GM12878 (cell line): ENCODE data around the gene ARHGAP9. TPM values are rescaled to one million over a fixed set of nuclear protein-coding genes. Genes with fewer than 3 reads are reported as not detected.

Source experiments
- ATAC-seq: fragments of 200-7000 bp; cut with Tn5 transposase; 3 replicates; pipeline ENCODE4 v1.9.1; 2020; ENCODE audit warnings: mild to moderate bottlenecking, moderate library complexity
- BruUV-seq: library from RNA; stranded (reverse); fragments of 400-500 nt; replicated peaks from 2 replicates; lab custom pipeline; 2021; lab: Mats Ljungman, UMichigan
- CTCF ChIA-PET: fragments of 300-600 bp; sonication (Branson Sonifier 250); formaldehyde crosslinking; extraction: SDS; loops from one replicate; lab custom pipeline; 2021; ENCODE audit warnings: inconsistent platforms; lab: Yijun Ruan, JAX
- POLR2A ChIA-PET: fragments of 350-600 bp; formaldehyde crosslinking; extraction: SDS; loops from one replicate; lab custom pipeline; 2021; ENCODE audit warnings: inconsistent platforms; lab: Charles Lee
- RAD21 ChIA-PET: fragments of 300-600 bp; sonication (Branson Sonifier 250); formaldehyde crosslinking; loops from one replicate; lab custom pipeline; 2023; ENCODE audit warnings: antibody characterized with exemption; ENCODE audit not compliant: unreplicated experiment; lab: Charles Lee
- SMC1A ChIA-PET: fragments of 300-600 bp; sonication (Branson Sonifier 250); formaldehyde crosslinking; loops from one replicate; lab custom pipeline; 2023; ENCODE audit not compliant: unreplicated experiment, uncharacterized antibody; lab: Charles Lee
- DNase-seq: peaks from one replicate; pipeline ENCODE4 v3.0.0-alpha.2; 2011; ENCODE audit warnings: low read depth, low spot score
- FAIRE-seq: peaks from 3 replicates; lab custom pipeline; 2011; peaks lifted over from hg19 to GRCh38; lab: Jason Lieb, UNC
- H2AFZ ChIP-seq: 2 replicates; pipeline ENCODE4 v1.6.0; 2011; ENCODE audit warnings: low read depth, low read length, control low read depth; ENCODE audit not compliant: control insufficient read depth
- H3K27ac ChIP-seq: 2 replicates; pipeline ENCODE4 v1.5.1; 2011; ENCODE audit warnings: control low read depth; ENCODE audit not compliant: control insufficient read depth, insufficient read depth
- H3K27me3 ChIP-seq, 2 experiments: replicated peaks in 1 of 2; 2 replicates each; pipeline versions ENCODE4 v1.6.0 to v1.6.1; 2011; ENCODE audit warnings: low read length in 1 of 2; ENCODE audit not compliant: control insufficient read depth in 2 of 2, insufficient read depth in 2 of 2
- H3K36me3 ChIP-seq, 2 experiments: 2 replicates each; pipeline ENCODE4 v1.5.1; 2011; ENCODE audit warnings: low read length in 1 of 2; ENCODE audit not compliant: control insufficient read depth in 2 of 2, insufficient read depth in 2 of 2
- H3K4me1 ChIP-seq: 2 replicates; pipeline ENCODE4 v1.6.1; 2011; ENCODE audit warnings: mild to moderate bottlenecking, low read length, moderate library complexity, mixed read lengths; ENCODE audit not compliant: control insufficient read depth, insufficient read depth
- H3K4me2 ChIP-seq: 2 replicates; pipeline ENCODE4 v1.6.0; 2011; ENCODE audit warnings: control low read depth; ENCODE audit not compliant: control insufficient read depth, insufficient read depth
- H3K4me3 ChIP-seq: fragments of 200-600 bp; sonication (generic); 2 replicates; pipeline ENCODE4 v1.5.1; 2016
- H3K79me2 ChIP-seq: 2 replicates; pipeline ENCODE4 v1.6.0; 2011; ENCODE audit warnings: low read length; ENCODE audit not compliant: control insufficient read depth, insufficient read depth
- H3K9ac ChIP-seq: 2 replicates; pipeline ENCODE4 v1.8.0; 2011; ENCODE audit warnings: low read length, control low read depth, mixed read lengths; ENCODE audit not compliant: control insufficient read depth, insufficient read depth
- H3K9me3 ChIP-seq: replicated peaks from 3 replicates; pipeline ENCODE4 v1.5.1; 2011; ENCODE audit warnings: mild to moderate bottlenecking, low read length; ENCODE audit not compliant: control insufficient read depth, insufficient read depth
- H4K20me1 ChIP-seq: 2 replicates; pipeline ENCODE4 v1.6.0; 2011; ENCODE audit not compliant: control insufficient read depth, insufficient read depth
- ATF7 ChIP-seq: fragments of 450-650 bp; IDR thresholded peaks from 2 replicates; pipeline ENCODE4 v1.6.1; 2016; ENCODE audit warnings: low read depth, mild to moderate bottlenecking
- BACH1 ChIP-seq: fragments of 450-650 bp; IDR thresholded peaks from 2 replicates; pipeline ENCODE4 v1.6.1; 2017; ENCODE audit warnings: mild to moderate bottlenecking, borderline replicate concordance
- CHD1 ChIP-seq: IDR thresholded peaks from 2 replicates; pipeline ENCODE4 v1.6.1; 2012; ENCODE audit warnings: low read depth, low read length, improper control_type of control experiment
- ESRRA ChIP-seq: IDR thresholded peaks from 2 replicates; pipeline ENCODE4 v1.6.1; 2012; ENCODE audit warnings: mild to moderate bottlenecking, low read length, improper control_type of control experiment
- IKZF1 ChIP-seq: fragments of 450-650 bp; conservative IDR thresholded peaks from 2 replicates; pipeline ENCODE4 v1.6.1; 2017; ENCODE audit warnings: antibody characterized with exemption, mild to moderate bottlenecking
- RBBP5 ChIP-seq: fragments of 200-600 bp; sonication (generic); conservative IDR thresholded peaks from 2 replicates; pipeline ENCODE4 v1.6.1; 2016
- ZNF622 ChIP-seq: fragments of 450-650 bp; IDR thresholded peaks from 2 replicates; pipeline ENCODE4 v1.6.1; 2017; ENCODE audit warnings: mild to moderate bottlenecking, inconsistent platforms
- WGBS: methylation state at CpG from one replicate; pipeline ENCODE4 v1.1.6; 2016; ENCODE audit warnings: low lambda C conversion rate; ENCODE audit not compliant: insufficient replicate concordance, insufficient coverage; ENCODE audit errors: missing lambda C conversion rate; 5-methylcytosine and 5-hydroxymethylcytosine counted together
- in situ Hi-C: fragments of 300-500 bp; cut with MboI; formaldehyde crosslinking; loops from 9 replicates; pipeline ENCODE4 v1.14.3; 2018; ENCODE audit warnings: mixed read lengths
- intact Hi-C: fragments of 100-400 bp; cut with micrococcal nuclease; formaldehyde crosslinking; loops from one replicate; pipeline ENCODE4 v1.14.2; 2022; ENCODE audit not compliant: unreplicated experiment
- polyA plus RNA-seq, 11 experiments: library from polyadenylated mRNA; depleted of rRNA in 4 of 11; unstranded in 6 of 11; stranded (reverse) in 5 of 11; fragments of >200 nt; fragmentation: Nextera tagmentation in 4 of 11; fragmentation: Illumina TruSeq in 1 of 11; extraction: Ambion mirVana in 4 of 11; extraction: Trizol in 1 of 11; gene quantifications; 1 replicate in 1 of 11; 2 replicates in 10 of 11; pipeline versions ENCODE4 v1.2.1 to v1.2.3, GENCODE V29; 2011 to 2016; ENCODE audit warnings: inconsistent platforms in 2 of 11, missing spikeins in 2 of 11, low read depth in 1 of 11
- total RNA-seq, 4 experiments: library from RNA; depleted of rRNA in 3 of 4; stranded (reverse); fragments of >200 nt in 3 of 4; fragmentation: Illumina TruSeq in 1 of 4; extraction: Trizol in 1 of 4; gene quantifications; 2 replicates each; pipeline versions ENCODE4 v1.2.1 to v1.2.3, GENCODE V29; 2013 to 2021
- TF ChIP-seq, protein P1 (sequence below): fragments of 450-650 bp; IDR thresholded peaks from 2 replicates; pipeline ENCODE4 v1.6.1; 2018; ENCODE audit warnings: mild to moderate bottlenecking, low read depth, moderate library complexity; ENCODE audit not compliant: partially characterized antibody
- TF ChIP-seq, protein P2 (sequence below): fragments of 450-650 bp; IDR thresholded peaks from 2 replicates; pipeline ENCODE4 v1.6.1; 2017; ENCODE audit warnings: mild to moderate bottlenecking, low read depth, inconsistent platforms; ENCODE audit not compliant: poor library complexity, severe bottlenecking
- TF ChIP-seq, protein P3 (sequence below): fragments of 450-650 bp; IDR thresholded peaks from 2 replicates; pipeline ENCODE4 v1.6.1; 2017; ENCODE audit warnings: mild to moderate bottlenecking, moderate library complexity

Gene ARHGAP9
- total and polyA plus RNA-seq, 10 of the 15 experiments (the other 5 are each of a cell fraction or from before 2014, with no cell fraction given), result 19.5 to 102 (median 76.8) TPM

DNA sequence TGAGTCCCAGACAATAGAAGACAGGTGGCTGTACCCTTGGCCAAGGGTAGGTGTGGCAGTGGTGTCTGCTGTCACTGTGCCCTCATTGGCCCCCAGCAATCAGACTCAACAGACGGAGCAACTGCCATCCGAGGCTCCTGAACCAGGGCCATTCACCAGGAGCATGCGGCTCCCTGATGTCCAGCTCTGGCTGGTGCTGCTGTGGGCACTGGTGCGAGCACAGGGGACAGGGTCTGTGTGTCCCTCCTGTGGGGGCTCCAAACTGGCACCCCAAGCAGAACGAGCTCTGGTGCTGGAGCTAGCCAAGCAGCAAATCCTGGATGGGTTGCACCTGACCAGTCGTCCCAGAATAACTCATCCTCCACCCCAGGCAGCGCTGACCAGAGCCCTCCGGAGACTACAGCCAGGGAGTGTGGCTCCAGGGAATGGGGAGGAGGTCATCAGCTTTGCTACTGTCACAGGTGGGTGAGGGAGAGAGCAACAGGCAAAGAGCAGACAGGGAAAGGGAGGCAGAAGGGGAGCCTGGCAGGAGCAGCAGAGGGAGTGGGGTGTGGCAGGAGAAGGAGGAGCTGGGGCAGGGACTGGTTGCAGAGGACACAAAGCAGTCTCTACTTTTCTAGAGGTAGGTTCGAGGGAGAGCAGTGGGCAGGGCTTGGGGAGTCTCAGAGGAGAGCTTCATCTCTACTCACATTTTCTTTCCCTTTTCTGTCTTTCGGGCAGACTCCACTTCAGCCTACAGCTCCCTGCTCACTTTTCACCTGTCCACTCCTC is 24.1 kb downstream of the ARHGAP9 start:
- no peak for DNase-seq
- no peak for TF ChIP-seq IKZF1
- no peak for TF ChIP-seq BACH1
- TF ChIP-seq CHD1, result no peak
- TF ChIP-seq, protein P1, sequence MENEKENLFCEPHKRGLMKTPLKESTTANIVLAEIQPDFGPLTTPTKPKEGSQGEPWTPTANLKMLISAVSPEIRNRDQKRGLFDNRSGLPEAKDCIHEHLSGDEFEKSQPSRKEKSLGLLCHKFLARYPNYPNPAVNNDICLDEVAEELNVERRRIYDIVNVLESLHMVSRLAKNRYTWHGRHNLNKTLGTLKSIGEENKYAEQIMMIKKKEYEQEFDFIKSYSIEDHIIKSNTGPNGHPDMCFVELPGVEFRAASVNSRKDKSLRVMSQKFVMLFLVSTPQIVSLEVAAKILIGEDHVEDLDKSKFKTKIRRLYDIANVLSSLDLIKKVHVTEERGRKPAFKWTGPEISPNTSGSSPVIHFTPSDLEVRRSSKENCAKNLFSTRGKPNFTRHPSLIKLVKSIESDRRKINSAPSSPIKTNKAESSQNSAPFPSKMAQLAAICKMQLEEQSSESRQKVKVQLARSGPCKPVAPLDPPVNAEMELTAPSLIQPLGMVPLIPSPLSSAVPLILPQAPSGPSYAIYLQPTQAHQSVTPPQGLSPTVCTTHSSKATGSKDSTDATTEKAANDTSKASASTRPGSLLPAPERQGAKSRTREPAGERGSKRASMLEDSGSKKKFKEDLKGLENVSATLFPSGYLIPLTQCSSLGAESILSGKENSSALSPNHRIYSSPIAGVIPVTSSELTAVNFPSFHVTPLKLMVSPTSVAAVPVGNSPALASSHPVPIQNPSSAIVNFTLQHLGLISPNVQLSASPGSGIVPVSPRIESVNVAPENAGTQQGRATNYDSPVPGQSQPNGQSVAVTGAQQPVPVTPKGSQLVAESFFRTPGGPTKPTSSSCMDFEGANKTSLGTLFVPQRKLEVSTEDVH, result no peak
- TF ChIP-seq RBBP5, result no peak
- TF ChIP-seq, protein P2, sequence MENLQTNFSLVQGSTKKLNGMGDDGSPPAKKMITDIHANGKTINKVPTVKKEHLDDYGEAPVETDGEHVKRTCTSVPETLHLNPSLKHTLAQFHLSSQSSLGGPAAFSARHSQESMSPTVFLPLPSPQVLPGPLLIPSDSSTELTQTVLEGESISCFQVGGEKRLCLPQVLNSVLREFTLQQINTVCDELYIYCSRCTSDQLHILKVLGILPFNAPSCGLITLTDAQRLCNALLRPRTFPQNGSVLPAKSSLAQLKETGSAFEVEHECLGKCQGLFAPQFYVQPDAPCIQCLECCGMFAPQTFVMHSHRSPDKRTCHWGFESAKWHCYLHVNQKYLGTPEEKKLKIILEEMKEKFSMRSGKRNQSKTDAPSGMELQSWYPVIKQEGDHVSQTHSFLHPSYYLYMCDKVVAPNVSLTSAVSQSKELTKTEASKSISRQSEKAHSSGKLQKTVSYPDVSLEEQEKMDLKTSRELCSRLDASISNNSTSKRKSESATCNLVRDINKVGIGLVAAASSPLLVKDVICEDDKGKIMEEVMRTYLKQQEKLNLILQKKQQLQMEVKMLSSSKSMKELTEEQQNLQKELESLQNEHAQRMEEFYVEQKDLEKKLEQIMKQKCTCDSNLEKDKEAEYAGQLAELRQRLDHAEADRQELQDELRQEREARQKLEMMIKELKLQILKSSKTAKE, result no peak
- TF ChIP-seq ESRRA, result no peak
- TF ChIP-seq ATF7, result no peak
- TF ChIP-seq ZNF622, result no peak
- TF ChIP-seq, protein P3, sequence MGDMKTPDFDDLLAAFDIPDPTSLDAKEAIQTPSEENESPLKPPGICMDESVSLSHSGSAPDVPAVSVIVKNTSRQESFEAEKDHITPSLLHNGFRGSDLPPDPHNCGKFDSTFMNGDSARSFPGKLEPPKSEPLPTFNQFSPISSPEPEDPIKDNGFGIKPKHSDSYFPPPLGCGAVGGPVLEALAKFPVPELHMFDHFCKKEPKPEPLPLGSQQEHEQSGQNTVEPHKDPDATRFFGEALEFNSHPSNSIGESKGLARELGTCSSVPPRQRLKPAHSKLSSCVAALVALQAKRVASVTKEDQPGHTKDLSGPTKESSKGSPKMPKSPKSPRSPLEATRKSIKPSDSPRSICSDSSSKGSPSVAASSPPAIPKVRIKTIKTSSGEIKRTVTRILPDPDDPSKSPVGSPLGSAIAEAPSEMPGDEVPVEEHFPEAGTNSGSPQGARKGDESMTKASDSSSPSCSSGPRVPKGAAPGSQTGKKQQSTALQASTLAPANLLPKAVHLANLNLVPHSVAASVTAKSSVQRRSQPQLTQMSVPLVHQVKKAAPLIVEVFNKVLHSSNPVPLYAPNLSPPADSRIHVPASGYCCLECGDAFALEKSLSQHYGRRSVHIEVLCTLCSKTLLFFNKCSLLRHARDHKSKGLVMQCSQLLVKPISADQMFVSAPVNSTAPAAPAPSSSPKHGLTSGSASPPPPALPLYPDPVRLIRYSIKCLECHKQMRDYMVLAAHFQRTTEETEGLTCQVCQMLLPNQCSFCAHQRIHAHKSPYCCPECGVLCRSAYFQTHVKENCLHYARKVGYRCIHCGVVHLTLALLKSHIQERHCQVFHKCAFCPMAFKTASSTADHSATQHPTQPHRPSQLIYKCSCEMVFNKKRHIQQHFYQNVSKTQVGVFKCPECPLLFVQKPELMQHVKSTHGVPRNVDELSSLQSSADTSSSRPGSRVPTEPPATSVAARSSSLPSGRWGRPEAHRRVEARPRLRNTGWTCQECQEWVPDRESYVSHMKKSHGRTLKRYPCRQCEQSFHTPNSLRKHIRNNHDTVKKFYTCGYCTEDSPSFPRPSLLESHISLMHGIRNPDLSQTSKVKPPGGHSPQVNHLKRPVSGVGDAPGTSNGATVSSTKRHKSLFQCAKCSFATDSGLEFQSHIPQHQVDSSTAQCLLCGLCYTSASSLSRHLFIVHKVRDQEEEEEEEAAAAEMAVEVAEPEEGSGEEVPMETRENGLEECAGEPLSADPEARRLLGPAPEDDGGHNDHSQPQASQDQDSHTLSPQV, result no peak

More for the DNA sequence above, 24.1 kb downstream of the ARHGAP9 start:
- in situ Hi-C loops, result loop anchor here (5.0 to 10.0 kb wide), 2 partner anchors 141 to 193 kb away; no protein-coding TSS in a partner anchor
- Histone ChIP-seq H3K4me2 (peak overlapping the region; percentile 75), H3K27me3 (no peaks in the 10 kb centered on the region), H2AFZ (peak overlapping the region; percentile 89), H4K20me1 (0 out of 2 replicates have a peak, but pooled peaks cover 2% of the 10 kb centered on the region), H3K27ac (no peak overlapping the region), H3K4me3 (no peak overlapping the region), H3K36me3 (no peaks in the 10 kb centered on the region), H3K79me2 (no peaks in the 10 kb centered on the region), H3K4me1 (peaks cover 14% of the 10 kb centered on the region), H3K9ac (peak overlapping the region; percentile 40; the same call in 1 of the 2 replicates), H3K9me3 (no peaks in the 10 kb centered on the region)
- WGBS, result 56% methylated on average over 10 of the region's 10 CpGs
- no peak for ATAC-seq
- POLR2A ChIA-PET, result interaction anchor here (0.6 to 6.1 kb wide), 14 partner anchors 10 to 411 kb away, joined by 3 to 29 read pairs (median 4); partner anchors contain the start of genes INHBC and SHMT2
- CTCF ChIA-PET, result interaction anchor here (0.6 to 11.0 kb wide), 46 partner anchors 7 to 699 kb away, joined by 3 to 540 read pairs (median 4); partner anchors contain the start of genes ARHGAP9, DDIT3, INHBC and PIP4K2C
- RAD21 ChIA-PET, result interaction anchor here (0.5 to 6.8 kb wide), 19 partner anchors 7 to 242 kb away, joined by 3 to 224 read pairs (median 4); partner anchors contain the start of genes SHMT2 and STAC3
- FAIRE-seq, result no peak
- SMC1A ChIA-PET, result interaction anchor here (0.6 to 7.6 kb wide), 22 partner anchors 13 to 242 kb away, joined by 3 to 226 read pairs (median 4); partner anchors contain the start of genes DDIT3 and INHBC
- no TSS peak for BruUV-seq
- intact Hi-C loops, result loop anchor here (5.0 kb wide), 1 partner anchor 167 kb away; no protein-coding TSS in a partner anchor
